Inflammatory macrophage treated with lipopolysaccharide for 4 hours (primary cell): ENCODE data around the gene RPRD1B.

ENCODE experiments used
- DNase-seq: peaks from one replicate; pipeline ENCODE4 v3.0.0-alpha.2; 2020

RPRD1B gene

GRCh38 chr20:38040276-38040675, 6.7 kb downstream of the RPRD1B start:
- DNase-seq: no peak

- peak; percentile 27 for DNase-seq
Observed at GRCh38 chr20:38043512-38044300, 10.2 kb downstream of the RPRD1B start.

GRCh38 chr20:38044685-38045084, 11.1 kb downstream of the RPRD1B start:
- DNase-seq: no peak

- no peak for DNase-seq
Observed at GRCh38 chr20:38046572-38046971, 13.0 kb downstream of the RPRD1B start.

GRCh38 chr20:38049800-38050199, 16.3 kb downstream of the RPRD1B start:
- no peak for DNase-seq

GRCh38 chr20:38050686-38051085, 17.1 kb downstream of the RPRD1B start:
- no peak for DNase-seq

GRCh38 chr20:38052870-38053269, 19.3 kb downstream of the RPRD1B start:
- DNase-seq: no peak

- no peak for DNase-seq
Observed at GRCh38 chr20:38054647-38055046, 21.1 kb downstream of the RPRD1B start.

GRCh38 chr20:38055294-38055693, 21.7 kb downstream of the RPRD1B start:
- DNase-seq: no peak

GRCh38 chr20:38055848-38056247, 22.3 kb downstream of the RPRD1B start:
- no peak for DNase-seq

- peak; percentile 66 for DNase-seq
Observed at GRCh38 chr20:38057351-38057972, 23.9 kb downstream of the RPRD1B start.

- no peak for DNase-seq
Observed at GRCh38 chr20:38059832-38060231, 26.3 kb downstream of the RPRD1B start.

GRCh38 chr20:38060536-38060935, 27.0 kb downstream of the RPRD1B start:
- no peak for DNase-seq

GRCh38 chr20:38061109-38061508, 27.6 kb downstream of the RPRD1B start:
- no peak for DNase-seq

GRCh38 chr20:38062890-38063289, 29.3 kb downstream of the RPRD1B start:
- DNase-seq: no peak

GRCh38 chr20:38063911-38064530, 30.5 kb downstream of the RPRD1B start:
- no peak for DNase-seq

- no peak for DNase-seq
Observed at GRCh38 chr20:38065764-38066375, 32.3 kb downstream of the RPRD1B start.

GRCh38 chr20:38066969-38067716, 33.6 kb downstream of the RPRD1B start:
- DNase-seq: no peak

GRCh38 chr20:38067717-38068365, 34.3 kb downstream of the RPRD1B start:
- DNase-seq: no peak

GRCh38 chr20:38072898-38073297, 39.4 kb downstream of the RPRD1B start:
- DNase-seq: no peak

- DNase-seq: peak; percentile 59
Observed at GRCh38 chr20:38073307-38074071, 39.9 kb downstream of the RPRD1B start.
